Lung microvascular endothelial cell (primary cell): ENCODE data around the gene PRAMEF18. TPM values are rescaled to one million over a fixed set of nuclear protein-coding genes. Genes with fewer than 3 reads are reported as not detected.
"Not testable (repeated sequence)": the region's sequence is repeated elsewhere in the genome, so short reads cannot be mapped to it uniquely, and the experiment has no call there.

Source experiments
- DNase-seq, 2 donors: peaks; one replicate each; pipeline versions ENCODE4 v3.0.0 to v3.0.0-alpha.2; 2010; ENCODE audit warnings: low read depth in 2 of 2
- total RNA-seq: library from RNA; depleted of rRNA; stranded (reverse); fragments of >200 nt; gene quantifications from 2 replicates; pipeline ENCODE4 v1.2.1, GENCODE V29; 2014

The PRAMEF18 gene
- total RNA-seq, 1 donor from 2014 or later, result not detected

DNA sequence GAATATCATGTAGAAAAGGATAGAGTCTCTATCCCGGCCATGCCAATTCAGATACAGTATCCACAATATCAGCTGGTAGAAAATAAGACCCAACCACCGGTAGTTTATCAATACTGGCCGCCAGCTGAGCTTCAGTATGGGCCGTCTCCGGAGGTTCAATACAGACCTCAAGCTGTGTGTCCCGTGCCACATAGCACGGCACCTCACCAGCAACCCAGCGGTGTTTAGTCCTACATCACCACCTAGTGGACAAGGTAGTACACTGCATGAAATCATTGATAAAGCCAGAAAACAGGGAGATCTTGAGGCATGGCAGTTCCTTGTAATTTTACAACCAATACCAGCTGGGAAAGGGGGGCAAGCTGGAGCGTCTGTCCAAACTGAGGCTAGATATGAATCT, 17.2 kb downstream of the PRAMEF18 start:
- DNase-seq, result not testable (repeated sequence)

DNA sequence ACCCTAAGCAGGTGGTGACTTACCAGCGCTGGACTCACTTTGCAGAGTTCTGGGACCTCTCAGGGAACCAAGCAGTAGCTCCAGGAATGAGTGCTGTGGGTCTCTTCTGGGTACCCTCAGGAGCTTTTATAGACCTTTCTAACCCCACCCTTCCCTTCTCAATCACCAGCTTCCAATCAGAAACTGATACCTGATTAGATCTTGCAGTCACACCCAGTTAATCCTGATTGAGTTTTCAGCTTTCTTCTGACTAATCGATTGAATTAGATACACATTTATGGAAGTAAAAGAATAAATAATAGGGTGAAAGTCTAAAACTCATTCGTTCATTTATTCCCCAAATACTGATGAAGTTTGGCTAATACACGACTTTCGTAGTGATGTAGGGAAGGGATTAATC, 24.6 kb downstream of the PRAMEF18 start, which contains the start of gene PRAMEF13:
Gene PRAMEF13, minus strand, starts transcription at position 101 of the 400 bp plus-strand sequence. CDS start 1,820 bp downstream, outside the sequence.
- DNase-seq, result not testable (repeated sequence)

Other genes starting within 250 kb of the PRAMEF18 start
- not detected in 2 replicates for gene PRAMEF27, start 169.6 kb downstream of the PRAMEF18 start, total RNA-seq
- not detected in 2 replicates for gene HNRNPCL3, start 165.4 kb downstream of the PRAMEF18 start, total RNA-seq
- not detected in 2 replicates for gene PRAMEF25, start 155.4 kb downstream of the PRAMEF18 start, total RNA-seq
- not detected in 2 replicates for gene HNRNPCL2, start 109.3 kb downstream of the PRAMEF18 start, total RNA-seq
- gene PRAMEF26, start 70.1 kb downstream of the PRAMEF18 start, total RNA-seq, result not detected in 2 replicates
- not detected in 2 replicates for gene HNRNPCL4, start 60.5 kb downstream of the PRAMEF18 start, total RNA-seq
- gene PRAMEF9, start 54.3 kb downstream of the PRAMEF18 start, total RNA-seq, result not detected in 2 replicates
- not detected in 2 replicates for gene PRAMEF13, start 24.7 kb downstream of the PRAMEF18 start, total RNA-seq
- not detected in 2 replicates for gene PRAMEF5, start 28.0 kb upstream of the PRAMEF18 start, total RNA-seq
- not detected in 2 replicates for gene PRAMEF8, start 59.0 kb upstream of the PRAMEF18 start, total RNA-seq
- gene PRAMEF33, start 77.4 kb upstream of the PRAMEF18 start, total RNA-seq, result not detected in 2 replicates
- gene PRAMEF15, start 89.4 kb upstream of the PRAMEF18 start, total RNA-seq, result not detected in 2 replicates
- gene PRAMEF14, start 121.0 kb upstream of the PRAMEF18 start, total RNA-seq, result not detected in 2 replicates
- gene PRAMEF19, start 145.8 kb upstream of the PRAMEF18 start, total RNA-seq, result not detected in 2 replicates
- not detected in 2 replicates for gene PRAMEF17, start 163.5 kb upstream of the PRAMEF18 start, total RNA-seq
- not detected in 2 replicates for gene PRAMEF20, start 184.3 kb upstream of the PRAMEF18 start, total RNA-seq